Measurements from ENCODE around the gene TXNL4B. TPM values are rescaled to one million over a fixed set of nuclear protein-coding genes. Genes with fewer than 3 reads are reported as not detected.

The TXNL4B gene
- total RNA-seq, result 9.7 and 10.4 TPM in 2 replicates

DNA sequence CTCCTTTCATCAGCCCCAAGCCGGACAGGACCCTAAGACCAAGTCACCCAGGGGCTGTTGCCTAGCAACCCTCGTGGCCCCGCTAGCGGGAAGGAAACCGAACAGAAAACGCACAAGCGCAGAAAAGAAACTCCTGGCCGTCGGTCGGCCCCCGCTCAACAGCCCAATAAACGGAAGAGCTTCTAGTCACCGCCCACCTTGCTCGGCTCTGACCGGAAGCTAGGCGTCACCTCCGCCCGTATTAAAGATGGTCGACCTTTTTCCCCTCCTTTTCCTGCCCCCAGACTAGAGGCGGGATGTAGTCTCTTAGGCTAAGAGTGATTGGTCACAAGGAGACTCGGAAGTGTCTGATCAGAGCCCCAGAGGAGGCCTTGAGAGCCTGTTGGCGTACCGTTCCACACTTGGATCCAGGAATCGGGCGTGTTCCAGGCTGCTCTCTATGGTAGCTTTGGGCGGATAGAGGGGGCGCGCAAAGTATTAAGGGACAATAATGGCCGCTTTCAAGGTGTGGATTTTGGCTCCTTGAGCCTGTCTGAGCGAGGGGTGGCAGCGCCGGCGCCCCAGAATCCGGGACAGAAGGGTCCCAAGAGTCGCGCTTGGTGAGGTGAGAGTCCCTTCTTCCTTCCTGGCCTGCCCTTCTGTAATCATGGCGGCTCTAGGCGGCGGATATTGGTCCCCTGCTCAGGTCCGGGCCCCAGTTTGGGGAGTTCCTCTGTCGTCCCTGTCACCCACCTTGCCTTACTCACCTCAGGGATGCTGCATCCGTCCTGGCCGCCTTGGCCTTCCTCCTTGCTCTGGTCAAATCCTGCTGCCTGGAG lies at the start of gene TXNL4B, which contains the start of gene DHX38:
Gene TXNL4B, minus strand, starts transcription at position 173 of the 818 bp plus-strand sequence. CDS start 2,871 bp downstream, outside the sequence.
Gene DHX38, plus strand, starts transcription at position 400 of the 818 bp plus-strand sequence. CDS start 2,311 bp downstream, outside the sequence.

DNA sequence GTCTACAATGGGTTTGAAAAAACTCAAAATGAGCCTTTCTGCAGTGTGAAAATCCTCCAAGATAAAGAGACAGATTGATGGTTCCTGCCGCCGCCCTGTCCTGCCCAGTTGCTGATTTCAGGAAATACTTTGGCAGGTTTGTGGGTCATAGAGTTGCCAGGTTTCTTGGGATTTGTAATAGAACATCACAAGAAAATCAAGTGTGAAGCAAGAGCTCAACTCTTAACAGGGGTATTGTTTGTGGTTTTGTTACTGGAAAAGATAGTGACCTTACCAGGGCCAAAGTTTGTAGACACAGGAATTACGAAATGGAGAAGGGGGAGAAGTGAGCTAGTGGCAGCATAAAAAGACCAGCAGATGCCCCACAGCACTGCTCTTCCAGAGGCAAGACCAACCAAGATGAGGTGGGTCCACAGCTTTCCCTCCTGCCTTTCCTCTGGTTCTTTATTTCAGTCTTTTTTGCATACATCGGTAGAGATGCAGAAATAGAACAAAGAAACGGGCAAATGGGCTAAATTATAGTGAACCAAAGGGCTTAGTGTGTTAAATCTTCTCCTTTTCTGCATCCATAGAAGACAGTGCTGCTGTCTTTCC lies 39.1 kb downstream of the TXNL4B start, which contains the start of gene HP:
Gene HP, plus strand, starts transcription at position 252 of the 594 bp plus-strand sequence. Its CDS starts 148 bp downstream, at position 400.

Other genes starting within 250 kb of the TXNL4B start
- 11.2 and 11.5 TPM in 2 replicates for gene ATXN1L, start 247.6 kb downstream of the TXNL4B start, total RNA-seq
- gene ZNF821, start 209.4 kb downstream of the TXNL4B start, total RNA-seq, result 4.1 and 6.0 TPM in 2 replicates
- gene IST1, start 198.1 kb downstream of the TXNL4B start, total RNA-seq, result 112 and 122 TPM in 2 replicates
- not detected in 2 replicates for gene PKD1L3, start 93.2 kb downstream of the TXNL4B start, total RNA-seq
- gene DHODH, start 84.9 kb downstream of the TXNL4B start, total RNA-seq, result 8.5 and 9.9 TPM in 2 replicates
- 2.8 TPM in 1 of 2 replicates, not detected in the other for gene HP, start 39.1 kb downstream of the TXNL4B start, total RNA-seq
- gene HPR, start 30.4 kb downstream of the TXNL4B start, total RNA-seq, result 2.5 and 3.2 TPM in 2 replicates
- 18.8 and 22.7 TPM in 2 replicates for gene DHX38, start 227 bp upstream of the TXNL4B start, total RNA-seq
- not detected in 2 replicates for gene PMFBP1, start 78.5 kb upstream of the TXNL4B start, total RNA-seq